ENCODE data around the gene HECA. TPM values are rescaled to one million over a fixed set of nuclear protein-coding genes. Genes with fewer than 3 reads are reported as not detected.
"Not testable (repeated sequence)": the region's sequence is repeated elsewhere in the genome, so short reads cannot be mapped to it uniquely, and the experiment has no call there.

The HECA gene
- total and polyA plus RNA-seq, 9 donors, result 12.5 to 24.0 (median 15.9) TPM

DNA sequence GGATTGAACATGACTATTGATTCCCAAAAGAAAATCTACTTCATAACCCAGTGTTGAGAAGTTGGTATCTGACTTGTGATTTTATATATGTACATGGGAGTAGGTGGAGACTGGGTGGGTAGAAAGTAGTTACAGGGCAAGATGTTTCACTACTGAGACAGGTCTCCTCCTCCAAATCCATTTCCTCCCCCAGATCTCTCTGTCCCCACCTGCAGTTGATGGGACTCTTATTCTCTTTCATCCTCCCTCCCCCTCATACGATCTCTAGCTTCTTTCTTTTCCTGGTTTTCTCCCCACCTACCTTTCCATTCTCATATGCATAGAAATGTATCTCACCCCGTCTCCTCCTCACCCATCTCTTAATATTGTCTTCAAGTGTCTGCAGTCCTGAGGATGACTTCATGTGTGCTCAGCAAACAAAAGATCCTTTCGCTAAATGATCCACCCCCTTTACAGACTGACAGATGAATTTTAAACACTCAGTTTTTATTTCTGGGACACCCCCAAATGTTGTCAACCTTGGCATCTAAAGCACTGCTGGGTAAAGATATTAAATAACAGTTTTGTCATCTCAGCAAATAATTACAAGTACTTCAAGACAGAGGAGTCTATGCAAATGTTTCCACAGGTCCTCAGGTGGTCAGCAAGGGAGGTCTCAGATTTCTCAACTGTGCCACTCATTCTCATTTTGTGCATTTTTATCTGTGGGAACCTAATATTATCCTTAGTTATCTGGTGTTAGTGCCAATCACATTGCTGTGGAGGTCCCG is 18.7 kb upstream of the HECA start:
- H3K27ac ChIP-seq (ENCODE audit: low read length), result no peak overlapping the region
- no peaks in the 10 kb centered on the region for H3K36me3 ChIP-seq (ENCODE audit: control insufficient read depth, insufficient read depth, low read length)
- 83% methylated on average over 1 of the region's 4 CpGs for whole genome bisulfite sequencing (ENCODE audit: insufficient coverage)
- H3K27me3 ChIP-seq (ENCODE audit: control insufficient read depth, insufficient read depth, low read length), result no peaks in the 10 kb centered on the region
- H3K4me3 ChIP-seq (ENCODE audit: low read length), result no peak overlapping the region
- no peaks in the 10 kb centered on the region for H3K4me1 ChIP-seq (ENCODE audit: control insufficient read depth, insufficient read depth, low read length)
- H3K9me3 ChIP-seq (replicated peaks; ENCODE audit: control insufficient read depth, low read depth, low read length), result peaks cover 7% of the 10 kb centered on the region
- no peak for DNase-seq

DNA sequence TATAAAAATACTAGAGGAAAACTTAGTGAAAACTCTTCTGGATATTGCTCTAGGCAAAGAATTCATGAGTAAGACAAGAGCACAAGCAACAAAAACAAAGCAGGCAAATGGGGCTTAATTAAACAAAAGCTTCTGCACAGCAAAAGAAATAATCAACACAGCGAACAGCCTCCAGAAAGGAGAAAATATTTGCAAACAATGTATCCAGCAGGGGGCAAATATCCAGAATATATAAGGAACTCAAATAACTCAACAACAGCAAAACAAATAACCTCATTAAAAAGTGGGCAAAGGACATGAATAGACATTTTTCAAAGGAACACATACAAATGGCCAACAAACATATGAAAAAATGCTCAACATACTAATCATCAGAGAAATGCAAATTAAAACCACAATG is 17.1 kb upstream of the HECA start:
- Histone ChIP-seq H3K36me3 (ENCODE audit: control insufficient read depth, insufficient read depth, low read length) (no peaks in the 10 kb centered on the region), H3K4me1 (ENCODE audit: control insufficient read depth, insufficient read depth, low read length) (no peaks in the 10 kb centered on the region), H3K27ac (ENCODE audit: low read length) (no peak overlapping the region), H3K9me3 (replicated peaks; ENCODE audit: control insufficient read depth, low read depth, low read length) (peaks cover 7% of the 10 kb centered on the region), H3K27me3 (ENCODE audit: control insufficient read depth, insufficient read depth, low read length) (no peaks in the 10 kb centered on the region), H3K4me3 (ENCODE audit: low read length) (no peak overlapping the region)
- WGBS (ENCODE audit: insufficient coverage), result no CpG with 5 or more reads among the region's 1 CpG
- no peak for DNase-seq

DNA sequence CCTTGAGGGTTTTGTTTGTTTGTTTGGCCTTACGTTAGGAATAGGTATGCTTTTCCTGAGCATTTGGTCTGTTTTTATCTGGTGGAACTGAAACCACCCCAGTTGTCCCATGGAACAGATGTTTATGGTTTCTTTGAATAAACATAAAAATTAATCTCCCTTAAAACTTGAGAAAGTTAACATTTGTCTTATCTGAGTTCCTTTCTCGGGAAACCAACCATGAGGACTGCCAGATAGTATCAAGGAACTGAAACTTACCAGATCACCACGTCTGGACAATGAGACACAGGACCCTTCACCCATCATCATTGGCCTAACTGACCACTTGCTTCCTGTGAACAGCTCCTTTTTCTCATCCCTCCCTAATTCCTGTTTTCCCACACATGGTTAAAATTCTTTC is 15.3 kb upstream of the HECA start:
- DNase-seq, result no peak
- WGBS (ENCODE audit: insufficient coverage), result 33% methylated on average over 2 of the region's 3 CpGs

DNA sequence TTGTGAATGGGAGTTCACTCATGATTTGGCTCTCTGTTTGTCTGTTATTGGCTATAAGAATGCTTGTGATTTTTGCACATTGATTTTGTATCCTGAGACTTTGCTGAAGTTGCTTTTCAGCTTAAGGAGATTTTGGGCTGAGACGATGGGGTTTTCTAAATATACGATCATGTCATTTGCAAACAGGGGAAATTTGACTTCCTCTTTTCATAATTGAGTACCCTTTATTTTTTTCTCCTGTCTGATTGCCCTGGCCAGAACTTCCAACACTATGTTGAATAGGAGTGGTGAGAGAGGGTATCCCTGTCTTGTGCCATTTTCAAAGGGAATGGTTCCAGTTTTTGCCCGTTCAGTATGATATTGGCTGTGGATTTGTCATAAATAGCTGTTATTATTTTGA is 12.1 kb upstream of the HECA start:
- WGBS (ENCODE audit: insufficient coverage), result no CpG with 5 or more reads among the region's 3 CpGs
- H3K36me3 ChIP-seq (ENCODE audit: control insufficient read depth, insufficient read depth, low read length); DNase-seq; H3K27me3 ChIP-seq (ENCODE audit: control insufficient read depth, insufficient read depth, low read length); H3K4me3 ChIP-seq (ENCODE audit: low read length); H3K9me3 ChIP-seq (replicated peaks; ENCODE audit: control insufficient read depth, low read depth, low read length); H3K27ac ChIP-seq (ENCODE audit: low read length); H3K4me1 ChIP-seq (ENCODE audit: control insufficient read depth, insufficient read depth, low read length): not testable (repeated sequence)

More for the DNA sequence above, 15.3 kb upstream of the HECA start:
- no peaks in the 10 kb centered on the region for H3K36me3 ChIP-seq (ENCODE audit: control insufficient read depth, insufficient read depth, low read length)
- H3K9me3 ChIP-seq (replicated peaks; ENCODE audit: control insufficient read depth, low read depth, low read length), result peaks cover 7% of the 10 kb centered on the region
- H3K27me3 ChIP-seq (ENCODE audit: control insufficient read depth, insufficient read depth, low read length), result no peaks in the 10 kb centered on the region
- no peak overlapping the region for H3K4me3 ChIP-seq (ENCODE audit: low read length)
- H3K27ac ChIP-seq (ENCODE audit: low read length), result no peak overlapping the region
- no peaks in the 10 kb centered on the region for H3K4me1 ChIP-seq (ENCODE audit: control insufficient read depth, insufficient read depth, low read length)

DNA sequence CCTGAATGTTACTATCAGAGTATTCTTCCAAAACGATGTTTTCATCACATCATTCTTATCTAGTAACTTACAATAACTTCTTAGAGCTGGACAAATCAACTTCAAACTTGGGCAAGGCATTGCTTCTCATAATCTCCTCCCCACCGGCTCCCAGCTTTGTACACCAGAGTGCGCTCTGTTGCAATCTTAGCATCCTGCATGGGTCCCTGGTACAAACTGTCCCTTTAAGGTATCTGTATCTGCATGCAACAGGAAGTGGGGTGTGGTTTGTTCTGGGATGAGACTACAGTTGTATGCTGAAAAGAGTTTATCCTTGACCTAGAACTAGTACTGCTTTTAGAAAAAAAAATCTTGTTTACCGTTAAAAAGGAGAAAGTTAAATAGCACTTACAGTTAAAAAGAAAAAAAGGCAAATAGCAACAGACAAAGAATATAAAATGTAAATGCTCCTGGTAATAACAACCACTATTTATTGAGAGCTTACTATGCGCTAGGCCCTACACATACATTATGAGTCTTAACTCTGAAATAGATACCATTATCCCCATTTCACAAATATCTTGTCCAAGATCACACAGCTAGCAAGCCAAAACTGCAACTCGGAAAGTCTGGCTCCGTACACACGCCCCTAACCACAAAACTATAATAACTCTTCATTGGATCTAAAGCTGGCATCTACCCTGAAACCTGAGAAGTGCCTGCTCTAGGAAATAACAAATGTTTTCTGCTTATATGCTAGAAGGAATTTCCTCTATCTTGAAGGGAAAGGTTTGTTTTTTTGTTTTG is 9.8 kb upstream of the HECA start:
- H3K27ac ChIP-seq (ENCODE audit: low read length), result no peak overlapping the region
- peak; percentile 66 for DNase-seq
- H3K27me3 ChIP-seq (ENCODE audit: control insufficient read depth, insufficient read depth, low read length), result no peaks in the 10 kb centered on the region
- H3K4me3 ChIP-seq (ENCODE audit: low read length), result no peak overlapping the region
- peaks cover under 1% of the 10 kb centered on the region for H3K9me3 ChIP-seq (replicated peaks; ENCODE audit: control insufficient read depth, low read depth, low read length)
- H3K36me3 ChIP-seq (ENCODE audit: control insufficient read depth, insufficient read depth, low read length), result no peaks in the 10 kb centered on the region
- peaks cover 6% of the 10 kb centered on the region for H3K4me1 ChIP-seq (ENCODE audit: control insufficient read depth, insufficient read depth, low read length)
- WGBS (ENCODE audit: insufficient coverage), result 55% methylated on average over 4 of the region's 8 CpGs

DNA sequence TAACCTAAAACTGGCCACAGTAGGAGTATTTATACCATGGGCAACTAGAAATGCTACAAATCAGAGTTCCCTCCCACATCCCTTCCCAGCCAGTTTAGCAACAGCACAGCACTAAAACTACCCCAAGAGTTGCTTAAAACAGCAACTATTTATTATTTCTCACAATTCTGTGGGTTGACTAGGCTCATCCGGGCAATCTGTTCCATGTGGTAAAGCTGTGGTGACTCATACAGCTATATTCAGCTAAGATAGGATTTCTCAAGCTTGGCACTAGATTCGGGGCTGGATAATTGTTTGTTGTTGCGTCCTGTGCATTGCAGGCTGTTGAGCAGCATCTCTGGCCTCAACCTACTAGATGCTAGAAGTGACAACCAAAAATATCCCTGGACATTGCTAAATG is 8.6 kb upstream of the HECA start:
- Histone ChIP-seq H3K27ac (ENCODE audit: low read length) (no peak overlapping the region), H3K36me3 (ENCODE audit: control insufficient read depth, insufficient read depth, low read length) (no peaks in the 10 kb centered on the region), H3K27me3 (ENCODE audit: control insufficient read depth, insufficient read depth, low read length) (no peaks in the 10 kb centered on the region), H3K4me3 (ENCODE audit: low read length) (no peak overlapping the region), H3K4me1 (ENCODE audit: control insufficient read depth, insufficient read depth, low read length) (peaks cover 6% of the 10 kb centered on the region), H3K9me3 (replicated peaks; ENCODE audit: control insufficient read depth, low read depth, low read length) (no peaks in the 10 kb centered on the region)
- 63% methylated on average over 2 of the region's 3 CpGs for WGBS (ENCODE audit: insufficient coverage)
- no peak for DNase-seq

DNA sequence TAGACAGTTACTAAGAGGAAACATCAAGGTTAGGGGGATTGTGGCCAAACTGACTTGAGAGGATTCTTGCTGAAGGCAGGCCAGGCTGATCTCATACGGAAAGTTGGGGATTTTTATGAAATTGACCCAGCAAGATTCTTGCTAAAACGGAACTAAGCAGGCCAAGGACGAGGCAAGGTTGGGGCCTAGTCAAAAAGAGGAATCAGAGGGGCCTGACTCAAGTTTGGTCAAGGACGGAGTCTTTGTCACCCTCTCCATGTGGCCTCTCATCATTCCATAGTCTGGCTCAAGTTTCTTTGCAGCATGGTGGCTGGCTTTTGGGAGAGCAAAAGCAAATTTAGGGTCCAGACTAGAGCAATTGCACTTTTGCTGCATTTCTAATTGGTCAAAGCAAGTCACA is 7.9 kb upstream of the HECA start:
- 79% methylated on average over 4 of the region's 4 CpGs for WGBS (ENCODE audit: insufficient coverage)
- DNase-seq, result no peak
- Histone ChIP-seq H3K27ac (ENCODE audit: low read length) (no peak overlapping the region), H3K4me3 (ENCODE audit: low read length) (no peak overlapping the region), H3K4me1 (ENCODE audit: control insufficient read depth, insufficient read depth, low read length) (peaks cover 6% of the 10 kb centered on the region), H3K27me3 (ENCODE audit: control insufficient read depth, insufficient read depth, low read length) (no peaks in the 10 kb centered on the region), H3K36me3 (ENCODE audit: control insufficient read depth, insufficient read depth, low read length) (no peaks in the 10 kb centered on the region), H3K9me3 (replicated peaks; ENCODE audit: control insufficient read depth, low read depth, low read length) (no peaks in the 10 kb centered on the region)

DNA sequence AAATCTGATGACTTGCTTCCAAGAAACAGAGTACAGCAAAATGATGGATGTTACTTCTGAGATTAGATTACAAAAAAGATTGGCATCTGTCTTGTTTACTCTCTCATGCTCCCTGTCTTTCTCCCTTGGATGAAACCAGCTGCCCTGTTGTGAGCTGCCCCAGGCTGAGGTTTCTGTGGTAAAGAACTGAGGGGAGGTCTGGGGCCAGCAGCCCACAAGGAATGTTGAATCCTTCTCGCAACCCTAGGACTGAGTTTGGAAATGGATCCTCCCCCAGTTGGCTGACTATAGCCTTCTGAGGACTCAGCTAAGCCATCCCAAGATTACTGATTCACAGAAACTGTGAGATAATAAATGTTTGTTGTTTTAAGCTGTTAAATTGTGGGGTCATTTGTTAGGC is 5.6 kb upstream of the HECA start:
- no CpG with 5 or more reads among the region's 1 CpG for WGBS (ENCODE audit: insufficient coverage)
- Histone ChIP-seq H3K4me3 (ENCODE audit: low read length) (no peak overlapping the region), H3K4me1 (ENCODE audit: control insufficient read depth, insufficient read depth, low read length) (peaks cover 6% of the 10 kb centered on the region), H3K27me3 (ENCODE audit: control insufficient read depth, insufficient read depth, low read length) (no peaks in the 10 kb centered on the region), H3K27ac (ENCODE audit: low read length) (no peak overlapping the region), H3K36me3 (ENCODE audit: control insufficient read depth, insufficient read depth, low read length) (no peaks in the 10 kb centered on the region), H3K9me3 (replicated peaks; ENCODE audit: control insufficient read depth, low read depth, low read length) (no peaks in the 10 kb centered on the region)
- DNase-seq, result no peak

DNA sequence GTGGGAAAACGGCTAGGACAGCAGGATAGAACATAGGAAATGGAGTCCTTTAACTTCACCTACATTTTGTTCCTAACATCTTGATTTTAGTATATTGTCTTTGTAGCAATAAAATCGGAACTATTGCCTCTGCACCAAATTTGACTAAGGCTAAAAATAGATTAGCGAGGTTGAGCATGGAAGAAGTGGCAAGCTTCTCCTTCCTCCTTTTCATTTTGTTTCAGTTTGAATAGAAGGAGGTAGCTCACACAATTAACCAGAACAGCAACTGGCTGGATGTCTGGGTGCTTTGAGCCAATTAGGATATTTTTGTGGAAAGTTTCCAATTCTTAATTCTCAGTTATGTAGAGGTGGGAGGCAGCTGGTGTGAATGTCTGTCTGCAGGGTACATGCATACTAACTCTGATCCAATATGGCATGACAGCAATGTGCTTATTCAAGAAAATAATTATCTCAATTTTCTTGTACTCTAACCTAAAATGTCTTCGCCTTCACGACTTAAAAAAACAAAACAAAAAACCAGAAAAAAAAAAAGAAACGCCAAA is 3.1 kb upstream of the HECA start:
- Histone ChIP-seq H3K4me1 (ENCODE audit: control insufficient read depth, insufficient read depth, low read length) (peaks cover 4% of the 10 kb centered on the region), H3K36me3 (ENCODE audit: control insufficient read depth, insufficient read depth, low read length) (no peaks in the 10 kb centered on the region), H3K27ac (ENCODE audit: low read length) (no peak overlapping the region), H3K27me3 (ENCODE audit: control insufficient read depth, insufficient read depth, low read length) (no peaks in the 10 kb centered on the region), H3K9me3 (replicated peaks; ENCODE audit: control insufficient read depth, low read depth, low read length) (no peaks in the 10 kb centered on the region), H3K4me3 (ENCODE audit: low read length) (no peak overlapping the region)
- DNase-seq, result peak; percentile 42
- no CpG with 5 or more reads among the region's 6 CpGs for WGBS (ENCODE audit: insufficient coverage)

DNA sequence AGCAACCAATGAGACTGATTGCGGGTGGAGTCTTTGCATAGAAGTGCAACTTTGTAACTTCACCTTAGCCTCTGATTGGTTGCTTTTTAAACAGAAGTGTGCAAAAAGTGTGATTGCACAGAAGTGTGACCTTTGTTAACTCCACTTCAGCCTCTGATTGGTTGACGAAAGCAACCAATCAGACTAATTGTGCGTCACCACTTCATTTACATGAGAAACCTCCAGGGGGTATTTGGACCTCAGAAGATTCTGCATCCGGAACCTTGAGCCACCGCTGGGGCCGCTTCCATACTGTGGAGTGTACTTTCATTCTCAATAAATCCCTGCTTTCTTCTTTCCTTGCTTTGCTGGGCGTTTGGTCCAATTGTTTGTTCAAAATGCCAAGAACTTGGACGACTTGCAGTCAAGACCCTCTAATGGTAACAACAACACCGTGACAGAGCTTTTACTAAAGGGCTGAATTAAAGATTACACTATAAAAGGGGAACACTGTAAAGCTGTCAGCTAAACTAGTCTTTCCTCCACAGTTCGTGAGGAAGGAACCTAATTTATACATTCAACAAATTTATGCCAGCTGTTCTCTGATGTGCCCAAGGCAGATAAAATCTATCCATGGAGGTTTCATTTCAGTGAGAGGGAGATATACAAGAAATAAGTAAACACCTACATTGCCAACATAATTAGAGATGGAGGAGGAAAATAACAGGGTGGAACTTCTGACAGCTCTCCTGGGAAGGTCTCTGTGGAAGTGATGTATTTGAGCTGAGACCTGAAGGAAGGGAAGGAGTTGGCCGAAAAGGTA is 1.4 kb upstream of the HECA start:
- no peak overlapping the region for H3K4me3 ChIP-seq (ENCODE audit: low read length)
- whole genome bisulfite sequencing (ENCODE audit: insufficient coverage), result 93% methylated on average over 2 of the region's 11 CpGs

More for the DNA sequence above, 1.4 kb upstream of the HECA start:
- peaks cover 9% of the 10 kb centered on the region for H3K4me1 ChIP-seq (ENCODE audit: control insufficient read depth, insufficient read depth, low read length)
- DNase-seq, result no peak
- peak overlapping the region; percentile 44 for H3K27ac ChIP-seq (ENCODE audit: low read length)
- no peaks in the 10 kb centered on the region for H3K27me3 ChIP-seq (ENCODE audit: control insufficient read depth, insufficient read depth, low read length)
- H3K9me3 ChIP-seq (replicated peaks; ENCODE audit: control insufficient read depth, low read depth, low read length), result no peaks in the 10 kb centered on the region
- H3K36me3 ChIP-seq (ENCODE audit: control insufficient read depth, insufficient read depth, low read length), result no peaks in the 10 kb centered on the region
